ENCODE measurements around the gene PRDM12.

- TF ChIP-seq CTCF (IDR thresholded peaks at IDR 0.05): no peak
- TF ChIP-seq POLR2A (IDR thresholded peaks at IDR 0.05): no peak
- TF ChIP-seq POLR2AphosphoS5 (IDR thresholded peaks at IDR 0.05; ENCODE audit: insufficient read depth in 1 of 2, low read depth in 1 of 2): no peak
Measured at GRCh38 chr9:130670644-130671043, 6.2 kb downstream of the PRDM12 start.

All from vagina (tissue), 2 donors.